GM21360 (cell line): ENCODE data around the gene LMX1B.

Experiments
- ATAC-seq: cut with Tn5 transposase; IDR thresholded peaks from one replicate; pipeline ENCODE4 v1.9.1; 2021; ENCODE audit warnings: mild to moderate bottlenecking, moderate library complexity; ENCODE audit not compliant: unreplicated experiment

The LMX1B gene

DNA sequence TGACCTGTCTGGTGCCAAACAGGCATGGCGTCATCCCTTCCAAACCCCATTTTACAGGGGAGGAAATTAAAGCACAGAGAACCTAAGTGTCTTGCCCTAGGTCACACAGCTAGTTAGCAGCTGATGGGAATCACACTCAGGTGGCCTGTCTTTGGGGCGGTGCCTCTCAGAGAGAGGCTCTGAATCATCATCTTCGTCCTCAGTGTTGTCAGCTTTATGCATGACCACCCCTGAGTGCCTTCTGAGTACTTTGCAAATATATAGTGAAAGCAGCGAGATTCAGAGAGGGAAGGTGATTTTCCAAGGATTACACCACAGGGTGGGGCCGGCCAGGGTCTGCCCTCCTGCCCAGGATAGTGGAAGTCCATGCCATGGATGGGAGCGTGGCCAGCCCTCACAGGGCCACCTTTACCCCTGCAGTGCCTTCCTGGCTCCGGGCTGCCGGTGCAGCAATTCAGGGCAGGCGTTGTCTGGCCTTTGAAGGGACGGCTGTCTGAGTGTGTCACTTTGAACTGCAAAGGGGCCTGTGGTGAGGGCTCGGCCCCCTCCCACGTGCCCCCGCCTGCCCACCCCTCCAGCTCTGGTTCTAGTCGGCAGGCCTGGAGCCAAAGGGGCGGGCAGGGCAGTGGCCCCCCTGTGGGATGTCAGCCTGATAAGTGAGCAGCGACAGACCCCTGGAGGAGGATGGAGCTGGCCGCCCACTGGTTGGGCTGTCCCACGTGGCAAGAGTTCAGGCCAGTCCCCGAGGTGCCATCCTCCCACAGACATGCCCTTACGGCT lies 16.9 kb downstream of the LMX1B start:
- no peak for ATAC-seq

DNA sequence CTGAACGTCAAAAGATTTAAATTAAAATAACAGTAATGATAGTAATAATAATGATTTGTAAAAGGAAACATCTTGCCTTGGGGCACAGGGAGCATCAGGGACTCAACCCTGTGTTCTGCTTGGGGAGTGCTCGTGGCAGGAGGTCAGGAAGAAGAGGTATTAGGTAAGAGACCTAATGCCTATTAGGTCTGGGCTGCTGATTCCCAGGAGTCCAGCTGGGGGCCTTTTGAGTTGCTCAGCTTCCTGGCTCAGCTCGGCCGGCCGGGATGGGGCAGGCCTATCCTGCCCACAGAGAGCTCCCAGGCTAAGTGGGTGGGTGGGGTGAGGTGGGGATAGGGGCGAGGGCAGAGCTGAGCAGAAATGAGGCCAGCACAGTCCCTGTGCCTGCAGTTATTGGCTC lies 17.5 kb downstream of the LMX1B start:
- ATAC-seq = no peak

DNA sequence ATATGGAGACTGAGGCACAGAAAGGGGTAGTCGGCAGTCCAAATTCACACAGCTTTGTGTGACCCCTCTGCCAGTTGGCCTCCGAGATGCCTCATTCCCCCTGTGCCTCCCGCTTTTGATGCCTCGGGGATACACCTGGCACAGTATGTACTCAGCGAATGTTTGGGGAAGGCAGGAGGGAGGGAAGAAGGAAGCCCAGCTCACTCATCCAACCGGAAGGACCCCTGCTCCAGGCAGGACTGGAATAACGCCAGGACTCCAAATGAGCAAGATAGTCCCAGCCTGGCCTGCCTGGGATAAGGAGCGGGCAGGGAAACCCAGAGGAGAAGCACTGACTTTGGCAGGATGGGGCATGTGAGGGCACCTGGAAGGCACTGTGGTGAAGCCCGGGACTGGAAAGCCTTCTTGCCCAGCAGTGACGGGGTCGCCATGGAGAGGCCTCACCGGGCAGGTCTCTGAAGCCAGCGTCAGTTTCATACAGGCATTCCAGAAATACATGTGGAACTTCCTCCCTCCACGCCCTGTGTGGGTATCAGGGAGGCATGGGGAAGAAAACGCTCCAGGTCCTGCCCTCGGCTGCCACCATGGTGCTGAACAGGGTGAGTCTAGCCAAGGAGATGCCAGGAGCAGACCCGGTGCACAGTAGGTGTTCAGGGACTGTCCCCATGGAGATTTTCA lies 20.3 kb downstream of the LMX1B start:
- ATAC-seq = no peak

DNA sequence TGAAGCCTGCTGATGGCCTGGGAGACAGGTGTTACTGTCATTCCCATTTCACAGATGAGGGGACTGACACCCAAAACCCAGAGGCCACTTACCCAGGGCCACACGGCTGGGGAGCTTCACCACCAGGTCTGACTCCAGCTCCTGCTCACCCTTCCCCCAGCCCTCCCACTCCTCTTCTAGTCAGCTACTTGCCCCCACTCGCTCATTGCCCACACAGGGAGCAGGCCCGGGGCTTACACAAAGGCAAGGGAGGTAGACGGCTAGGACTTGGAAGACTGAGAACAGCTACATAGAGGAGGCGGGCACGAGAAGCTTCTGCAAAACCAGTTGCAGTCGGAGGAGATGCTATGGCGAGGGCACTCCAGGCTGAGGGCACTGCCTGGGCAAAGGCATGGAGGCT lies 21.3 kb downstream of the LMX1B start:
- no peak for ATAC-seq

DNA sequence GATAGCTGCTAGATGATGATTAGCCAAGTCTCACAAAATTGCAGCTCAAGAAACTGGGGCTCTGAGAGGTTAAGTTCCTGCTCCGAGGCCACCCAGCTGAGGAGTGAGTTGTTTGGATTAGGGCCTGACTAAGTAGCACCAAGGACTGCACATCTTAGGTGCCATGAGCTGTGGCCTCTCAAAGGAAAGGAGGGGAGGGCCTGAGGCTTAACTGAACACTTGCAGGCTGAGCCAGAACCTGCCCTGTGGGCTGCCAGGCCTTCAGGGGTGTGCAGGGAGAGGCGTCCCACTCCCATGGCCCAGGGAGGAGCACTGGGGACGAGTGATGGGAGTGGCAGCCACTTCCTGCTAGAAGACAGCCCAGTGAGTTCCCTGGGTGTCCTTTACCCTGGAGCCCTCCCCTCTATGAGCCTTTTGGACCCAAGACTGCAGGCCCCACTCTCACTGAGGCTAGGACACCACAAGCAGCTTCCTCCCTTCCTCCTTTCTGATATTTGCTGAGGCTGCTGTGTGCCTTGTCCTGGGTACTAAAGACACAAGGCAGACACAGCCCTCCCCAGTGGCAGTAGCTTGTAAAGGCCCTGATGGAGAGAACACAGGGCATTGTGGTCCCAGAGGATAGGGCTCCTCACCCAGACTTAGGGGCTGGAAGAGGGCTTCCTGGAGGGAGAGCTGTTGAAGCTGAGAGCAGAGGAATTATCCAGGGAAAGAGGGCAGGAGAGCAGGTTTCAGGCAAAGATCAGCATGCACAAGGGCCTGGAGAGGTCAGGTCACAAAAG lies 22.1 kb downstream of the LMX1B start:
- no peak for ATAC-seq

DNA sequence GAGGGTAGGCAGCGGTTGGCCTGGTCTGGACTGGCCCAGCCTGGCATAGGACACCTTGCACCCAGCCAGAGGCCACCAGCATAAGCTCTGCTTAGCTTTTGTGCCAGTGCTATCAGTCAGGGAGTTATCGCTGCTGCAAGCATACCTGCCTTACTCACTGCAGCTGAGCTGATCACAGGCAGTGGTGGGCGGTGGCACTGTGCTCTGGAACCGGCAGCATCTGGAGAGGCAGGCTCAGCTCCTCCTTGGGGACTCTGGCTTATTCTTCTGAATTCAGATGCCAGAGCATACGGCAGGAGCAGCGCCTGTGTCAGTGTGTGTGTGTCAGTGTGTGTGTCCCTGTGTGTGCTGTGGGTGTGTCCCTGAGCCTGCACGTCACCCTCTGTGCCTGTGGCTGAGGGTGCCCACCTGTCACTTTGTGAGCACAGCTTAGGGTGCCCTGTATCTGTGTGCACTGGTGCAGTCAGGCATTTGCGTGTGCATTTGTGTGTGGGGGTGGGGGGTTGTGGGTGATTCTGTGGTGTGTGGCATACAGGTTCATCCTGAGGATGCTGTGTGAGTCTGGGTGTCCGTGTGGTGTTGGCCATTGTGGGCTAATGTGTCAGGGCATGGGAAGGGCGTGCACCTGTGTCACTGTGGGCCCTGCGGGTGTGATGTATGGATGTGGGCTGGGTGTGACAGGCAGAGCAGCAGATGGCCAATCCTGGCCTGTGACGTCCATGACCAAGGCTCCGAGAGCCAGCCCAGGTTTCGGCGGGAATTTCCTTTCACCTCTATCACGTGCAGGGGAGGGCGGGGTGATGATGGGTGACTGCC lies 23.5 kb downstream of the LMX1B start:
- no peak for ATAC-seq

DNA sequence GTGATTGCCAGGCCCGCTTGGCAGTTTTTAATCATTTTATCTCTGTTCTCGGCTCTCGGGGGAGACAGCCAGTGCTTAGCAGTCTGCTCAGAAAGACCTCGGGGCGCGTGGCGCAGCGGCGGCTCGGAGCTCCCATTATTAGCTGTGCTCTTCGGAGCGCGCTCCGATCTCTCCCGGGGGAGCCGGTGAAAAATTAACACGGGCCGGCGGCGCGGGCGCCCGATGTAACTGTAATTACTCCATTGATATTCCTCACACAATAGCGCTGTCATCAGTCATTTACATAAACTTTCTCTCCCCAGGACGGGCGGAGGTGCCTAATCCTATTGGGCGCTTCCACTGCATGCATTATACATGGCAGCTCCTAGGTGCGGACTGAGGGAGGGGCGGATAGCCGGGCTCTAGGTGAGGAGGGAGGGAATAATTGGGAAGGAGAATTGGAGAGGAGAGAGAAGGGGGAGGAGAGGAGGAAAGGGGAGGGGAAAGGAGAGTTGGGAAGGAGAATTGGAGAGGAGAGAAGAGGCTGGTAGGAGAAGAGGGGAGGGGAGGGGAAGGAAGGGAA lies 24.9 kb downstream of the LMX1B start:
- no peak for ATAC-seq

DNA sequence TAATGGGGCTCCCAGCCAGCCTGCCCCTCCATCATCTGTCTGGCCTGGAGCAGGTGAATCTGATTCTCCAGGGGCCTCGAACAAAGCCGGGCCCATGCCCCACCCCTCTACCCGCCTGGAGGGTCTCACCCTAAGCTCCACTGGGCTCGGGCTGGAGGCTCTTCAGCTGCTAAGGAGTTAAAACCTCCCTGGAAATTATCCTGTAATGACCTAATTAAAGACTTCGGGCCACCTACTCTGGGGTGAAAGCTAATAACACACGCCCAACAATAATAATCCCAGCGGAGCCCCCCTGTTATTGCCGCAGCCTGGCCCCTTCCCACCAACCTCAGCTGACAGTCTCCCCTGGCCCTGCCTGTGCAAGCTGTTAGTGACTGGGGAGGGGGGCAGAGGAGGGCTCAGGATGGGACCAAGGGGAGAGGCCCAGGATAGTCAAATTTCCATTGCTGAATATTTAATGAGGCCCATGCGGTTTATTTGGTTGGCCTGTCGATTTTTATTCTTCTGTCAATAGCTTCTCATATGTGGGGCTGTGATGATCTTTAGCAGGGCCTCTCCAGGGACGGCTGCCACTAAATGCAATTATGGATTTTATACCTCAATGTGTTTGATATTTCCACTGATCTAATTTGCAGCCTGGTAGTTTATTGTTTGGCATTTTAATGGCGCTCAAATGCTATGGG lies 25.7 kb downstream of the LMX1B start:
- ATAC-seq = no peak

DNA sequence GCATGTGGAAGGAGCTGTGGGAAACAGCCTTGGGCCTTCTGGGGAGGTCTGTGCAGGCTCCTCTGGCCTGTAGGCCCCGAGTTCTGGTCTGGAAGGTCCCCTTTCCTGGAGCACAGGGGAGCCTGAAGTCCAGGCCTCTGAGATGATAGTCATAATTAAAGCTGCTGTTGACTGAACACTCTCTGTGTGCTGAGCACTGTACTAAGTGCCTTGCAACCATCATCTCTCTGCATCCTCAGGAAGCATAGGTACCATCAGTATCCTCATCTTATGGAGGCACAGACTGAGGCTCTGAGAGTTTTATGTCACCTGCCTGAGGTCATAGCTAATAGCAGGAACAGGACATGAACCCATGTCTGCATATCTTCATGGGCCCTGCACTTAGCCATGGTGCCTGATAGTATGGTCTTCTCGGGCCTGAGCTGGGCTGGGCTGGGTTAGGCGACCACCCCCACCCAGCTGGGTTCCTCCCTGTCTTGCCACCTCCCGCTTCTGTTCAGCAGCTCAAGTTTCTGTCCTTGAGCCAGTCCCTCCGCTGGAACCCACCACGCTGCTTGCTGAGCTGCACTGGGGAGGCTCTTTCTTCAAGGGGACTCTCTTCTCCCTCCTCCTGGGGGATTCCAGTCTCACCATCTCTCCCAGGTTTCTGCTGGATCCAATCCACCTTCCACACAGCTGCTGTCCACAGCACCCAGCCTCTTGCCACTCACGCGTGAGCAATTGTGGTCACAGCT lies 27.6 kb downstream of the LMX1B start:
- ATAC-seq = no peak

DNA sequence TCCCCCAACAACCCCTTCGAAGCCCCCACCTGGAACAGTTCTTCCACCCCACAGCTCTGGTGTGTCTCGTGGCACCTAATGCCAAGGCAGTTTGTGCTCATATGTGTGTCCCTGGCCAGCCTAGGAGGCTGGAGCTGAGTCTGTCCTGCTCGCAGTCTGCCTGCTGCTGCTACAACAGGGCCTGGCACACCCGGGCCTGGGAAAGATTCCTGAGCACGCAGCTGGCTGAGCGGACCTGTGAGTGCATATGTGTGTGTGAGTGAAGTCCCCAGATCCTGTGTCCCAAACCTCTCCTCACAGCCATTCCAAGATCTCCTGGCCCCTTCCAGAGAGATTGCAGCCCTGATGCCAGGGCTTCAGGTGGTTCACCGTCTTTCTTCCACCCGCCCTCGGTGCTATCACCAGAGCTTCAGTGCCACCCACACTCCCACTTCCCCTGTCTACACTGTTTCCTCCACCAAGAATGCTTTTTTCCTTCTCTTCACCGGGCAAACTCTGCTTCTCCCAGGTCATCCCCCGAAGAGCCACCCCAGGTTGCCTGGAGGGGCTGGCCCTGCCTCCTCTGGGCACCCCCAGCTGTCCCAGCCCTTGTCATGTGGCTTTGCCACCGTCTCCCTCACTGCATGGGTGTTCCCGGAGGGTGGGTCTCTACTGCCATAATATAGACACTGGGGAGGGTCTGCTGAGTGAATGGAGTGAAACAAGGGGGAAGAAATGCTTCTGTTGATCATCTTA lies 28.4 kb downstream of the LMX1B start:
- ATAC-seq = no peak

DNA sequence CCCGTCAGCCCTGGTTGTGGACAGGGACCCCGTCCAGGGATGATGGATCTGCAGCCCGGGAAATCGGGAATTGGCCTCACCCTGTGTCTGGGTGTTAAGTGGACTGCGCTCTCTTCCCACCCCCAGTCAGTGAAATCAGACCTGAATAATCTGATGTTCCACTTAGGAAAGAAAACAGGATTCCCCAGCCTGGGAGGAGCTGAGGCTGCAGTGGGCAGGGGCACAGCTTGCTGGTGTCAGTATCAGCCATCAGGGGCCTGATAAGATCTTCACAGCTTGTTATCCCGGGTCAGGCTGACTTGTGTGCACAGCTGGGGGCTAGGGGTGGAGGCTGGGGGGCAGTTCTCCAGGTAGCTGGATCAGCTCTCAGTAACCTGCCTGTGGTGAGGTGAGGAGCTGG lies 29.1 kb downstream of the LMX1B start:
- ATAC-seq = no peak

DNA sequence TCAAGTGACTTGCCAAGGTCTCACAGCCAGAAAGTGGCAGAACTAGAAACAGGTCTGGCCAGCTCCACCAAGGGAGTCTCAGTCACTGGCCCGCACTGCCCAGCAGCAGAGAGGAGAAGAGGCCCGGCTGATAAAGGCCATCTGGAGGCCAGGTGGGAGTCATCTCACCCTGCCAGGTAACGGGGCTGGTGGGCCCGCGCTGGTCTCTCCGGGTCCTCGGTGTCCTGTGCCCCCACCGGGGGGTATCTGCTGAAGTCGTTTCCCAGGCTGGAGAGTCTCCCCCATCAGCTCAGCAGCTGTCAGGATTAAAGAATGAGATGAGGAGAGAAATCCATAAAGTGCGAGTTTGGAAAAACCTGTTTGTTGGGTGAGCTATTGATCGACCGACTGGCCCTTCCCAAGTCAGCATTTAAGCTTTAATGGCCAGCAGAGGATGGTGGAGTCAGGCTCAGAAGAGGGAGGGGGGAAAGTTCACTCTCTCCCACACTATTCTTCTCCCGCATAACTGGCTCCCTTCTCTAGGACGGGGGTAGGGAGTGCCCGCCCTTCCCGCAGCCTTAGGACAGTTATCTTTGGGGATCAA lies 30.3 kb downstream of the LMX1B start:
- ATAC-seq = no peak

DNA sequence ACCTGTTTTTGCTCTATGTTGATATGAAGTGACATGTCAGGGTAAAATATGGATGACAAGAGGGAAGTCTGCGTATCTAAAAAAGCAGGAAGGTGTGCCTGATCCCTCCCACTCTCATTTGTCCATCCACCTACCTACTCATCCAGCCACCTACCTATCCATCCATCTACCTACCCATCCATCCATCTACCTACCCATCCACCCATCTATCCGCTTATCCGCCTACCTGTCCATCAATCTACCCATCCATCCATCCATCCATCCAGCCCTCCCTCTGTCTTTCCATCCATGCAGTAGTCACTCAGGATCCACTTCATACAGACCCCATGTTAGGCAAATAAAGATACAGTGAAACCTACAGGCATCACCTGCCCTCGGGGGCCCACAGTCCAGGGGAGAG lies 32.4 kb downstream of the LMX1B start:
- ATAC-seq = no peak

DNA sequence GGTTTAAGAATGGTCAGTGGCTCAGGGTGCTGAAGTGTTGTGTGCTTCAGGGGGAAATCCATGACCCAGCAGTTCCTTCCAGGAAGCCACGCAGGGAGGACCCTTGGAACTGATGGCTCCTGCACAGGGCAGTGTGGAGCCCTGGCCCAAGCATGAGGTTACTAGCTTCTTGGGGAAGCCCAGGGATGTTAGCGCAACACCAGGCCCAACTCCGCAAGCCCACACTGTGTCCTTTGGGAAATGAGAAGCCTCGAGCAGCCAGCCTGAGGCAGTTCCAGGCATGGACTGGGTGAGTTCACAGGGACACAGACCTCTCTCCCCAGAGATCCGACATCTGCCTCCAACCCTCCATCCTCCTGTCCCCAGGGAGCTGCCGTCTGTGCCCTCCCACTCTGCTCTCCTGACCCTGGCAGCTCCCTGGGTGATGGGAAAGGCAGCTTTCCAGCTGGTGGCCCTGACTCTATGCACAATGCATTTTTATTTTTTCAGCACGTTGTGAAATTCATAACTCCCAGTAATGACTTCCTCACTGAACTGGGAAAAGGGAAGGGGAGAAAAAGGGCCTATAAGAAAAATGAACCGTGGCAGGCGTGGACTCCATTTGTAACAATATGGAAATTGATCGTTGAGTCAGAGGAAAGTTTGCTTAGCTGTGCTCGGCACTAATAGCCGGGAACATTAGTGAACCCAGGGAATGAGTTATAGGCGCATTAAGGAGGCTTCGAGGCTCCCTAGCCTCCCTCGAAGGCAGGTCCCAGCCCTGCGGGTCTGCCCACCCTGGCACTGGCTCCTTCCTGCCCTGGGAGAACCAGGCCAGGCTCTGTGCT lies 34.1 kb downstream of the LMX1B start:
- no peak for ATAC-seq

DNA sequence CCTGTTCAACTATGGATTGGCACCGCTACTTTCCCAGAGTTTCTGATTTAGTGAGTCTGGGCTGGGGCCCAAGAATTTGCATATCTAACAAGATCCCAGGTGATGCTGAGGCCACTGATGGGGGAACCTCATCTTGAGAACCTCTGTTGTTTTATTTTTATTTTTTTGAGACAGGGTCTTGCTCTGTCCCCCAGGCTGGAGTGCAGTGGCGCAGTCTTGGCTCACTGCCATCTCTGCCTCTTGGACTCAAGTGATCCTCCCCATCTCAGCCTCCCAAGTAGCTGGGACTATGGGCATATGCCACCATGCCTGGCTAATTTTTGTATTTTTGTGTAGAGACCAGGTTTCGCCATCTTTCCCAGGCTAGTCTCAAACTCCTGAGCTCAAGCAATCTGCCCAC lies 35.7 kb downstream of the LMX1B start:
- ATAC-seq = no peak

DNA sequence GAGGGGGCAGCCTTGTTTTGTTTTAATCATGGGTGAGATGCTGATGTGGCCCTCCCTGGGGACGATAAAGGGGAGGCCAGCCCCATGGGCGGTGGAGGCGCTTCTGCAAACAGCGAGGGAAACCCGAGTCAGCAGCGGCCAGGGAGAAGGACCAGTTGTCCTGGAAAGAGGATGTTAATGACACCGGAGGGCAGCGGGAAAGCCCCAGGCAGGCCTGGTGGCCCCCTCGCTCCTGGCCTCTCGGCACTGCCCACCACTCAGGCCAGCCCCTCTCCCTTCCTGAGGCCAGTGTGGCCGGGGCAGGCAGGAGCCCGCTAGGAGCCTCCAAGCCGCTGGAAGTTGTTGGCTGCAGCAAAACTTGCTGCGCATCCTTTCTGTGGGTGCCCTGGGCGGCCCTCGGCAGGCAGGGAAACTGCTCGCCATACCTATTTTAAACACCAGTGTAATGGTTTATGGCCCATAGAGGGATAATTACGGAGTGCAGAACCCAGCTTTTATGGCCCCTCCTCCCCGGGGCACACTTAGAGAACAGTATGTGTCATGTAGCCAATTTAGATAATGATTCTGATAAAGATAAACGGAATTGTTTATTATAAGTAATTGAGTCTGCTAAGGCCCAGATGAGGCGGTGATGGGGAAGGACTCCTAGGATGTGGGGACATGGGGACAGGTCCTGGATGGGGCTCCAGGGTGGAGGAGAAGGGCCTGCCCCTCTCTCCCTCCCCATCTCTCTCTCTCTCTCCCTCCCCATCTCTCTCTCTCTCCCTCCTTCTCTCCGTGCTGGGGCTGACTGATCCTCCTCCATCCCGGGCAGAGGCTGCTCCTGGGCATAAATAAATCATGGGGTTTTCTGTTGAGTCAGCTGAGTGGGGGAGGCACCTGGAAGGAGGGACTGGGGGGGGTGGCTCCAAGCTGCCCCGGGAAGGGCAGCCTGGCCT lies 36.9 kb downstream of the LMX1B start:
- no peak for ATAC-seq
